GM21526 (cell line): ENCODE measurements around the gene CLPTM1L.
"Not testable (repeated sequence)": the region's sequence is repeated elsewhere in the genome, so short reads cannot be mapped to it uniquely, and the experiment has no call there.

Experiments used
- ATAC-seq: cut with Tn5 transposase; IDR thresholded peaks from one replicate; pipeline ENCODE4 v1.9.1; 2021; ENCODE audit warnings: moderate library complexity; ENCODE audit not compliant: unreplicated experiment, low FRiP score

The CLPTM1L gene

GRCh38 chr5:1293416-1294205 lies 51.3 kb downstream of the CLPTM1L start:
- ATAC-seq, result no peak

- ATAC-seq, result no peak
These were observed 52.0 kb downstream of the CLPTM1L start for GRCh38 chr5:1292846-1293415.

DNA sequence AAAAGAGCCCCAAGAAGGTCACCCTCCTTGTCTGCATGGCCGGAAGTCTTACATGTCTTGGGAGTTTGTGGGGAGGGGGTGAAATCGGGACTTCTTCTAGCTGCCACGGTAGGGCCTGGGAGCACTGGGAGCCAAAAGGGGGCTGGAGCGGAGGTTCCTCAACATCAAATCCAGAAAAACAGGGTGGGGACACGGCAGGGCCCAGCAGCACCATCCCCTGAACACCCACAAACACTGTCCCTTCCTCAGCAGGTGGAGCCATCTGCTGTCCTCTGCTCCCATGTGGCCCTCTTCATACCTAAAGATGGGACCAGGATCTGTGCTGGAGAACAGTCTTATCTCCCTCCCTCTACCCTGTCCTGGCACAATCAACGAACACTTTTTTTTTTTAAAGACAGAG lies 52.8 kb downstream of the CLPTM1L start:
- no peak for ATAC-seq

DNA sequence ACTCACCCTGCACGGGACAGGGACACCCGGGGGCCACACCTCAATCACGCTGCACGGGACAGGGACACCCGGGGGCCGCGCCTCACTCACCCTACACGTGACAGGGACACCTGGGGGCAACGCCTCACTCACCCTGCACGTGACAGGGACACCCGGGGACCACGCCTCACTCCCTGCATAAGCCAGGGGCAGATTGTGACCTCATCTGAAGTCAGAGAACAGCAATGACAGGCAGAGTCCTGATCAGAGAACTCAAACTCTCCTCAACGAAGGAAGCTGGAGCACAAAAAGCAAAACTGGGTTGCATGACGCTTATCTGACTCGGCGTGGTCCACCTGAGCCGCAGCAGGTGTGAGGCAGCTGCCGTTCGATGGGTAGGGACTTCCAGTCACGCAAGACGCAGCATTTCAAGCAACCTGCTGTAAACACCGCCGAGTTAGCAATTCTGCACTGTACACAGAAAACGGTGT lies 53.3 kb downstream of the CLPTM1L start:
- no peak for ATAC-seq

DNA sequence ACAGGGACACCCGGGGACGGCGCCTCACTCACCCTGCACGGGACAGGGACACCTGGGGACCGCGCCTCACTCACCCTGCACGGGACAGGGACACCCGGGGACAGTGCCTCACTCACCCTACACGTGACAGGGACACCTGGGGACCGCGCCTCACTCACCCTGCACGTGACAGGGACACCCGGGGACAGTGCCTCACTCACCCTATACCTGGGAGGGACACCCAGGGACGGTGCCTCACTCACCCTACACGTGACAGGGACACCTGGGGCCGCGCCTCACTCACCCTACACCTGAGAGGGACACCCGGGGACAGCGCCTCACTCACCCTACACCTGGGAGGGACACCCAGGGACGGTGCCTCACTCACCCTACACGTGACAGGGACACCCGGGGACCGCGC lies 53.9 kb downstream of the CLPTM1L start:
- ATAC-seq, result not testable (repeated sequence)

DNA sequence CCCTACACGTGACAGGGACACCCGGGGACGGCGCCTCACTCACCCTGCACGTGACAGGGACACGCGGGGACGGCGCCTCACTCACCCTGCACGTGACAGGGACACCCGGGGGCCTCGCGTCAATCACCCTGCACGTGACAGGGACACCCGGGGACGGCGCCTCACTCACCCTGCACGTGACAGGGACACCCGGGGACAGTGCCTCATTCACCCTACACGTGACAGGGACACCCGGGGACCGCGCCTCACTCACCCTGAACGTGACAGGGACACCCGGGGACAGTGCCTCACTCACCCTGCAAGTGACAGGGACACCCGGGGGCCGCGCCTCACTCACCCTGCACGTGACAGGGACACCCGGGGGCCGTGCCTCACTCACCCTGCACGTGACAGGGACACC lies 55.3 kb downstream of the CLPTM1L start:
- ATAC-seq, result not testable (repeated sequence)

DNA sequence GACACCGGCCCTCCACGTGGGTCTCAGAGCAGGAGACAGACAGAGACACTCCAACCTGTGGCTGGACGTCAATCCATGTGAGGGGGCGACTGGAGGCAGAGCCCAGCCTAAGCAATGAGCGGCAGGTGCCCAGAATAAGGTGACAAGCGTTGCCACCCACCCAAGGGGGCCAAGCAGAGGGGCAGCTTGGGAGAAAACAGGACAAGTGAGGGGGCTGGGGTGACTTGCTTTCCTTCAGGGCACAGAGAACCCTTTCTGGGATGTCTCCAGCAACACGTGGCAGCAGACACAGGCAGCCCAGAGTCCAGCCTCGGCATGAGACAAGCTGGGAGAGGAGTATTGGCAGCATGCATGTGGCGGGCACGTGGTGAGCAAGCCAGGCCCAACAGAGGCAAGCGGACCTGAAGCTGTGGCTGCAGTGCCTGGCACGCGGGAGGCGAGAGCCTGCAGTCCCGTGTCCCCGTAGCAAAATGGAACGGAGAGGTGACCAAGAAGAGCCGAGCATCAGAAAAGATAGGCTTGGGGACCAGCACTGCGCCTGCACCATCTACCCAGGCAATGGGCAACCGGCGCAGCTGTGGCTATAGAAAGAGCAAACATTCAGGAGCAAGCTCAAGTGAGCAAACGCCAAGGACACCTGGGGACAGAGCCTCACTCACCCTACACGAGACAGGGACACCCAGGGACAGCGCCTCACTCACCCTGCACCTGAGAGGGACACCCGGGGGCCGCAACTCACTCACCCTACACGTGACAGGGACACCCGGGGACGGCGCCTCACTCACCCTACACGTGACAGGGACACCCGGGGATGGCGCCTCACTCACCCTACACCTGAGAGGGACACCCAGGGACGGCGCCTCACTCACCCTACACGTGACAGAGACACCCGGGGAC lies 56.2 kb downstream of the CLPTM1L start:
- no peak for ATAC-seq

DNA sequence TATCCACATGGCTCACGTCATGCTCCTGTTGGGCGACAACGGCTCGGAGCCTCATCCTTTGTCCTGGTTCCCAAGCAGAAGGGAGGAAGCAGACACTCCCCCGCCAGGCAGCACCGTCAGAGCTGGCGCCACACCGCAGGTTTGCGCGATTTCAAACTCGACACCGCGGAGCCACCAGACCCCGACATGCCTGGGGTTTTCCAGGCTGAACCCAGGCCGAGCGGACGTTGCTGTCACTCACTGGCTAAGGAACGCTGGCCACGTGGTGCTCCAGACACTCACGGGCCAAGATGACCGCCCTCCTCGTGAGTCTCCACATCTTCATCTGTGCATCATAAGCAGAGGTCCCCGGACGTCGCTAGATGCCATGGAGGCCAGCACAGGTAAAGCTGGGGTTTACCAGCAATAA lies 59.0 kb downstream of the CLPTM1L start:
- no peak for ATAC-seq

DNA sequence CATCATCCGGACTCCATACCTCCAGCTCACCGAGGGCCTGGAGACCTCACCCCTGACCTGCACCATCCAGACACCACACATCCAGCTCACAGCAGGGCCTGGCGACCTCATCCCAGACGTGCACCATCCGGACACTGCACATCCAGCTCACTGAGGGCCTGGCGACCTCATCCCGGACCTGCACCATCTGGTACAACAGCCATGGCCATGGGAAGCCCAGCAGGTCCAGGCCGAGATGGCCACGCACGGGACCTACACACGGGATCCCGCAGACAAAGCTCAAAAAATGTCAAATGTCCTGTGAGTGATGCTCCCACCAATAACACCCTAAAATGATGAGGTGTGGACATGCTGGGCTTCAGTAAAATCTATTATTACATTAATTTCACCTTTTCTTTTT lies 59.8 kb downstream of the CLPTM1L start:
- no peak for ATAC-seq

- ATAC-seq, result not testable (repeated sequence)
These were observed 60.4 kb downstream of the CLPTM1L start for GRCh38 chr5:1284336-1284970.

- ATAC-seq, result not testable (repeated sequence)
These were observed 61.2 kb downstream of the CLPTM1L start for GRCh38 chr5:1283729-1284041.

GRCh38 chr5:1282993-1283728 lies 61.7 kb downstream of the CLPTM1L start:
- not testable (repeated sequence) for ATAC-seq

DNA sequence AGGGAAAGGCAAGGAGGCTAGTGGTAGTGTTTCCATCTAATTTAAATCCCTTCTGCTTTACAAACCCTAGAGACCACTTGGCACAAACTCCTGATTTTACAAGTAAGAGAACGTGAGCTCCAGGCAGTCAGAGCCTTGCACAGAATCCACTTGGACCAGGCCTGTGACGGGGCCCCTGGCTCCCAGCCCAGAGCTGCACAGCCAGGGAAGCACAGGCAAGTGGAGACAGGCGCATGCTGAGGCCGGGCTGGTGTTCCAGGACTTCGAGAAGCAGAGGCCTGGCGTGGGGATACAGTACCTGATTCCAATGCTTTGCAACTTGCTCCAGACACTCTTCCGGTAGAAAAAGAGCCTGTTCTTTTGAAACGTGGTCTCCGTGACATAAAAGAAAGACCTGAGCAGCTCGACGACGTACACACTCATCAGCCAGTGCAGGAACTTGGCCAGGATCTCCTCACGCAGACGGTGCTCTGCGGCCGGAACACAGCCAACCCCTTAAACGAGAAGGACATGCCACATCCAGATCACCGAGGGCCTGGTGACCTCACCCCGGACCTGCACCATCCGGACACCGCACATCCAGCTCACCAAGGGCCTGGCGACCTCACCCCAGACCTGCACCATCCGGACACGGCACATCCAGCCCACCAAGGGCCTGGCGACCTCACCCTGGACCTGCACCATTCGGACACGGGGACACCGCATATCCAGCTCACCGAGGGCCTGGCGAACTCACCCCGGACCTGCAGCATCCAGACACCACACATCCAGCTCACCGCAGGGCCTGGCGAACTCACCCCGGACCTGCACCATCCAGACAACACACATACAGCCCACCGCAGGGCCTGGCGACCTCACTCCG lies 62.5 kb downstream of the CLPTM1L start:
- ATAC-seq, result no peak

- no peak for ATAC-seq
These were observed 63.6 kb downstream of the CLPTM1L start for GRCh38 chr5:1281038-1281882.

DNA sequence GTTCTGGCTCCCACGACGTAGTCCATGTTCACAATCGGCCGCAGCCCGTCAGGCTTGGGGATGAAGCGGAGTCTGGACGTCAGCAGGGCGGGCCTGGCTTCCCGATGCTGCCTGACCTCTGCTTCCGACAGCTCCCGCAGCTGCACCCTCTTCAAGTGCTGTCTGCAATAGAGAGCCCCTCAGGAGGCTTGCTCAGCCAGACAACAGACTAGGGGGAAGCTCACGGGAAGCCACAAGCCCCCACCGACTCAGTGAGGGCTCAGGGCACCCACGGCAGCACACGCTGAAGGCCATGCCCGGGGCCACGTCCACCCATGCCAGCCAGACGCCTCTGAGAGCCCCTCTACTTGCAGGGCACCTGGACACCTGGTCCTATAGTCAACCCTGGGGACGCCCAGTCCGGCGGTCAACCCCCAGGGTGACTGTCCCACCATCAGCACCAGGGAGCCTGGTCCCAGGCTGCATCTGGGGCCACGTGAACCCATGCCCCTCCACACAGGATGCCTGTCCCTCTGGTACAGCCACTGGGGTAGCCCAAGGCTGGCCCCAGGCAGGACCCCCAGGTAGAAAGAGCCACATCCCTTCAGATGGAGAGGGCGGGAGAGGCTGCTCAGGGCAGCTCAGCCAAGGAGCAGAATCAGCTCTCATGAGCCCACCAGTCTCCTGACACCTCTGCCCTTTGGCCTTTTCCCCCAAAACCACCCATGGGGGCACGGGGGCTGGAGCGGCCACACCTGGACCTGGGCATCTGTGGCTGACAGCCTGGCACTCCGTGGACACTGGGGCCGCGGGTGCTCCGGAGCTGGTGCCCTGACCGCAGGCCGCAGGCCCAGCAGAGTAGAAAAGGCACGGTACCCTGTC lies 64.5 kb downstream of the CLPTM1L start:
- no peak for ATAC-seq

DNA sequence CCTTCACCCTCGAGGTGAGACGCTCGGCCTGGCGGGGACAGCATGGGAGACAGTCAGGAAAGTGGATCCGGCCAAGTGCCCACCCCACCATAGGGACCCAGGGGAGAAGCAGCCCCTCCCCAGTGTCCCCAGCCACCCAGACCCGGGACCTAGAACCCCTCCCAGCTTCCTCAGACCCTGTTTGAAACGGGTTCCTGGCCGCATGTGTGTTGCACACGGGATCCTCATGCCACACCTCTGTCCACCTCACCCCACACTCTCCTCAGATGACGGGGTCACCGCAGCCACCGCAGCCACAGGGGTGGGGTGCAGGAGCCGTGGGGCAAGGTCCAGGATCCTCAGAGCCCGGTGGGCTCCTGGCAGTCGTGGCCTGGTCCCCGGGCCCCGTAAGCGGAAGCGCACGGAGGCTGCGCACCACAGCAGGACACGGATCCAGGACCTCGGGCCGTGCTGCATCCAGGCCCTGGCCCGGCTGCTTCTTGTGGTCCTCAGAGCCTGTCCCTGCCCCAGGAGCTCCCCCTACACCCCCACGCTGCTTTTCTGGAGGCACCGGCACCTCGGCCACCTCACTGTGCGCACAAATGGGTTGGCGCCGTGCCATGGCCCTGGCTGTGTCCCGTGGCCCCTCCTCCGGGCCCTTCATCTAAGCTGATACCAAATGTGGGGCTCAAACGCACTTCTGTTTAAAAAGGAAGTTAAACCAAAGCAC lies 65.3 kb downstream of the CLPTM1L start:
- no peak for ATAC-seq
